Thyroid gland (tissue), 4 donors: ENCODE measurements around the gene TCF3. TPM values are rescaled to one million over a fixed set of nuclear protein-coding genes. Genes with fewer than 3 reads are reported as not detected.

Experiments used
- DNase-seq, 2 donors: peaks; one replicate each; pipeline ENCODE4 v3.0.0-alpha.2; 2019
- H3K27ac ChIP-seq, 3 donors: fragments of 200-600 bp; sonication (generic); 1 replicate in 2 of 3; 2 replicates in 1 of 3; pipeline ENCODE4 v1.5.1; 2016 to 2019; ENCODE audit warnings: mild to moderate bottlenecking in 1 of 3, moderate library complexity in 1 of 3
- H3K27me3 ChIP-seq: fragments of 200-600 bp; sonication (generic); one replicate; pipeline ENCODE4 v1.5.1; 2019
- H3K36me3 ChIP-seq, 2 donors: fragments of 200-600 bp; sonication (generic); one replicate each; pipeline ENCODE4 v1.5.1; 2016 to 2019
- H3K4me1 ChIP-seq, 2 donors: fragments of 200-600 bp; sonication (generic); one replicate each; pipeline ENCODE4 v1.5.1; 2017 to 2019
- H3K4me3 ChIP-seq, 3 donors: fragments of 200-600 bp; sonication (generic); replicated peaks in 1 of 3; 1 replicate in 2 of 3; 2 replicates in 1 of 3; pipeline ENCODE4 v1.5.1; 2016; ENCODE audit warnings: mild to moderate bottlenecking in 1 of 3
- H3K9me3 ChIP-seq: fragments of 200-600 bp; sonication (generic); one replicate; pipeline ENCODE4 v1.5.1; 2017
- CTCF ChIP-seq, 6 experiments: fragments of 200-600 bp in 3 of 6; fragments of 450-650 bp in 3 of 6; sonication (generic) in 3 of 6; IDR thresholded peaks; one replicate each; pipeline ENCODE4 v1.5.1; 2016 to 2019; ENCODE audit warnings: antibody characterized with exemption in 6 of 6, mild to moderate bottlenecking in 2 of 6, inconsistent platforms in 1 of 6, moderate library complexity in 1 of 6
- POLR2A ChIP-seq, 2 donors: fragments of 450-650 bp; IDR thresholded peaks; one replicate each; pipeline ENCODE4 v1.6.1; 2017; ENCODE audit warnings: antibody characterized with exemption in 2 of 2, mild to moderate bottlenecking in 2 of 2, moderate library complexity in 1 of 2
- WGBS, 2 donors: methylation state at CpG; one replicate each; pipeline ENCODE4 v1.1.5; 2017; 5-methylcytosine and 5-hydroxymethylcytosine counted together
- intact Hi-C: fragments of 100-400 bp; cut with DNase I; formaldehyde crosslinking; loops from one replicate; pipeline ENCODE4 v1.15.1; 2023
- total RNA-seq, 4 donors: library from RNA; depleted of rRNA; stranded (reverse); fragments of >200 nt; gene quantifications; one replicate each; pipeline ENCODE4 v1.2.3, GENCODE V29; 2016

Gene TCF3
- total RNA-seq, 4 donors from 2014 or later: 28.6 to 70.6 (median 43.8) TPM

- no peak for DNase-seq
- no peaks in the 10 kb centered on the region for H3K27me3 ChIP-seq
- 93% methylated on average over 17 to 24 of the region's 32 CpGs for WGBS, 2 donors
- peaks cover 20 to 29% of the 10 kb centered on the region in 2 donors for H3K36me3 ChIP-seq
- H3K27ac ChIP-seq: no peak overlapping the region
- intact Hi-C loops: no loop called here
- no peaks in the 10 kb centered on the region for H3K9me3 ChIP-seq
- no peak for TF ChIP-seq CTCF (IDR thresholded peaks at IDR 0.05)
- no peak for TF ChIP-seq POLR2A (IDR thresholded peaks at IDR 0.05)
- H3K4me3 ChIP-seq: no peak overlapping the region
- no peaks in the 10 kb centered on the region for H3K4me1 ChIP-seq
Observed at GRCh38 chr19:1613808-1614570, 38.4 kb downstream of the TCF3 start.

- intact Hi-C loops: no loop called here
- no peak for TF ChIP-seq CTCF (IDR thresholded peaks at IDR 0.05)
- WGBS, 2 donors: 90 to 98% methylated on average over 6 to 7 of the region's 9 CpGs
Observed at GRCh38 chr19:1613146-1613545, 39.3 kb downstream of the TCF3 start.

GRCh38 chr19:1612114-1613086 is 40.0 kb downstream of the TCF3 start:
- Histone ChIP-seq H3K9me3 (no peaks in the 10 kb centered on the region), H3K4me3 (no peak overlapping the region), H3K27ac (no peak overlapping the region), H3K36me3 (peaks cover 17 to 26% of the 10 kb centered on the region in 2 donors), H3K4me1 (no peaks in the 10 kb centered on the region), H3K27me3 (no peaks in the 10 kb centered on the region)
- TF ChIP-seq POLR2A (IDR thresholded peaks at IDR 0.05) (no peak), CTCF (IDR thresholded peaks at IDR 0.05) (no peak)
- intact Hi-C loops: no loop called here
- WGBS, 2 donors: 94 to 95% methylated on average over 35 to 38 of the region's 39 CpGs
- no peak for DNase-seq

More at GRCh38 chr19:1613146-1613545, 39.3 kb downstream of the TCF3 start:
- H3K4me3 ChIP-seq: no peak overlapping the region
- no peaks in the 10 kb centered on the region for H3K27me3 ChIP-seq
- DNase-seq: no peak
- H3K27ac ChIP-seq: no peak overlapping the region
- peaks cover 17 to 26% of the 10 kb centered on the region in 2 donors for H3K36me3 ChIP-seq
- H3K4me1 ChIP-seq: no peaks in the 10 kb centered on the region
- no peaks in the 10 kb centered on the region for H3K9me3 ChIP-seq

GRCh38 chr19:1611353-1611752 is 41.1 kb downstream of the TCF3 start:
- peaks cover under 1 to 2% of the 10 kb centered on the region in 2 donors for H3K4me1 ChIP-seq
- H3K36me3 ChIP-seq: peaks cover 17 to 26% of the 10 kb centered on the region in 2 donors
- H3K27me3 ChIP-seq: no peaks in the 10 kb centered on the region
- H3K27ac ChIP-seq: no peak overlapping the region
- no peak for DNase-seq
- no peaks in the 10 kb centered on the region for H3K9me3 ChIP-seq
- intact Hi-C loops: no loop called here
- WGBS, 2 donors: 93% methylated on average over 14 to 15 of the region's 15 CpGs
- no peak for TF ChIP-seq POLR2A (IDR thresholded peaks at IDR 0.05)
- TF ChIP-seq CTCF (IDR thresholded peaks at IDR 0.05): no peak
- H3K4me3 ChIP-seq: no peak overlapping the region
